K562 (cell line): ENCODE results near the gene ARHGAP11B.

Experiments used
- BRCA1 ChIP-seq, 2 experiments: fragments of 450-650 bp in 1 of 2; sonication (generic) in 1 of 2; formaldehyde crosslinking in 1 of 2; IDR thresholded peaks; 2 replicates each; pipeline versions ENCODE4 v1.5.0 to v1.6.1; 2017 to 2020; ENCODE audit warnings: mild to moderate bottlenecking in 1 of 2, missing genetic modification reagents in 1 of 2
- CHD1 ChIP-seq: fragments of 200-600 bp; sonication (generic); IDR thresholded peaks from one replicate; pipeline ENCODE4 v1.6.1; 2012; ENCODE audit warnings: mild to moderate bottlenecking, moderate library complexity, low read length, inconsistent platforms
- CTCF ChIP-seq, 3 experiments: IDR thresholded peaks in 2 of 3; conservative IDR thresholded peaks in 1 of 3; 2 replicates each; pipeline ENCODE4 v1.5.1; 2011 to 2012; ENCODE audit warnings: low read length in 3 of 3, mild to moderate bottlenecking in 3 of 3, control low read depth in 2 of 3, improper control_type of control experiment in 1 of 3, inconsistent platforms in 1 of 3, low read depth in 1 of 3, mixed read lengths in 1 of 3, moderate library complexity in 1 of 3; ENCODE audit not compliant: insufficient read depth in 2 of 3
- DPF2 ChIP-seq: fragments of 450-650 bp; IDR thresholded peaks from 2 replicates; pipeline ENCODE4 v1.6.1; 2016
- GATAD2A ChIP-seq: fragments of 450-650 bp; IDR thresholded peaks from 2 replicates; pipeline ENCODE4 v1.6.1; 2017
- MYNN ChIP-seq, 2 experiments: sonication (generic); formaldehyde crosslinking in 1 of 2; IDR thresholded peaks; 2 replicates each; pipeline versions ENCODE4 v1.5.0 to v1.6.1; 2016 to 2020; ENCODE audit warnings: antibody characterized with exemption in 1 of 2, missing genetic modification reagents in 1 of 2
- NRF1 ChIP-seq, 2 experiments: fragments of 450-650 bp; IDR thresholded peaks in 1 of 2; conservative IDR thresholded peaks in 1 of 2; 2 replicates each; pipeline ENCODE4 v1.6.1; 2014; ENCODE audit warnings: mild to moderate bottlenecking in 2 of 2
- TAF1 ChIP-seq: IDR thresholded peaks from 2 replicates; pipeline ENCODE4 v1.6.1; 2011; ENCODE audit warnings: mild to moderate bottlenecking, low read length, moderate library complexity; ENCODE audit not compliant: insufficient read depth, control insufficient read depth, severe bottlenecking; ENCODE audit errors: extremely low read depth
- TCF3 ChIP-seq: sonication (generic); formaldehyde crosslinking; IDR thresholded peaks from 2 replicates; pipeline ENCODE4 v1.4.0; 2020; ENCODE audit warnings: mild to moderate bottlenecking, missing genetic modification reagents
- TEAD4 ChIP-seq, 2 experiments: sonication (generic) in 1 of 2; formaldehyde crosslinking in 1 of 2; IDR thresholded peaks; 2 replicates each; pipeline versions ENCODE4 v1.6.1 to v1.8.0; 2012 to 2022; ENCODE audit warnings: borderline replicate concordance in 1 of 2, inconsistent platforms in 1 of 2, low read length in 1 of 2, mild to moderate bottlenecking in 1 of 2, missing genetic modification reagents in 1 of 2
- UBTF ChIP-seq, 2 experiments: IDR thresholded peaks; 2 replicates each; pipeline ENCODE4 v1.6.1; 2012; ENCODE audit warnings: improper control_type of control experiment in 2 of 2, low read depth in 2 of 2, low read length in 2 of 2, borderline replicate concordance in 1 of 2
- ZBTB33 ChIP-seq: sonication (generic); formaldehyde crosslinking; IDR thresholded peaks from 2 replicates; pipeline ENCODE4 v1.8.1; 2023; ENCODE audit warnings: mild to moderate bottlenecking, missing genetic modification reagents
- ZNF398 ChIP-seq: fragments of 250-450 bp; sonication (Bioruptor Pico); IDR thresholded peaks from 2 replicates; pipeline ENCODE4 v1.8.0; 2021; ENCODE audit warnings: moderate library complexity, mild to moderate bottlenecking, inconsistent platforms

- TF ChIP-seq TCF3 (CRISPR knock-in tag) (no peak), BRCA1 (IDR thresholded peaks at IDR 0.05) (no peak), BRCA1 (CRISPR knock-in tag; IDR thresholded peaks at IDR 0.05) (no peak), CTCF (IDR thresholded peaks at IDR 0.05 in 2 of 3, conservative IDR thresholded peaks at IDR 0.05 in 1 of 3; ENCODE audit: insufficient read depth in 2 of 3, low read depth in 1 of 3, low read length in 3 of 3) (no peak), NRF1 (conservative IDR thresholded peaks at IDR 0.05 in 1 of 2, IDR thresholded peaks at IDR 0.05 in 1 of 2) (no peak), ZBTB33 (CRISPR knock-in tag) (no peak), GATAD2A (no peak), DPF2 (no peak), MYNN (IDR thresholded peaks at IDR 0.05) (no peak), MYNN (CRISPR knock-in tag; IDR thresholded peaks at IDR 0.05) (no peak), CHD1 (no peak), UBTF (IDR thresholded peaks at IDR 0.05; ENCODE audit: borderline replicate concordance in 1 of 2, low read depth in 2 of 2, low read length in 2 of 2) (no peak), ZNF398 (CRISPR knock-in tag) (no peak), TEAD4 (IDR thresholded peaks at IDR 0.05; ENCODE audit: low read length) (no peak), TEAD4 (CRISPR knock-in tag; IDR thresholded peaks at IDR 0.05; ENCODE audit: borderline replicate concordance) (no peak), TAF1 (no peak)
Observed at GRCh38 chr15:30650012-30650929, 24.3 kb downstream of the ARHGAP11B start.
